Measurements from ENCODE around the gene PCDH9.

Gene PCDH9

GRCh38 chr13:67183151-67183550 is 47.0 kb downstream of the PCDH9 start:
- no peak for TF ChIP-seq CTCF (IDR thresholded peaks at IDR 0.05; ENCODE audit: poor library complexity, severe bottlenecking)
- no peak for DNase-seq (ENCODE audit: low spot score)

GRCh38 chr13:67175836-67176459 is 54.2 kb downstream of the PCDH9 start:
- no peak overlapping the region for H3K27ac ChIP-seq (ENCODE audit: poor library complexity, severe bottlenecking)
- ATAC-seq (ENCODE audit: low read depth) (no peak), DNase-seq (ENCODE audit: low spot score) (no peak)
- no peak for TF ChIP-seq CTCF (IDR thresholded peaks at IDR 0.05; ENCODE audit: poor library complexity, severe bottlenecking)
- no peaks in the 10 kb centered on the region for H3K4me1 ChIP-seq (ENCODE audit: insufficient read depth, poor library complexity, severe bottlenecking)
- no peaks in the 10 kb centered on the region for H3K27me3 ChIP-seq (ENCODE audit: insufficient read depth, poor library complexity, severe bottlenecking)
- H3K36me3 ChIP-seq (ENCODE audit: low read depth) = no peaks in the 10 kb centered on the region
- no peak overlapping the region for H3K4me3 ChIP-seq (ENCODE audit: severe bottlenecking)
- no peaks in the 10 kb centered on the region for H3K9me3 ChIP-seq (ENCODE audit: severe bottlenecking)

More at GRCh38 chr13:67183151-67183550, 47.0 kb downstream of the PCDH9 start:
- H3K4me3 ChIP-seq (ENCODE audit: severe bottlenecking) = no peak overlapping the region
- no peaks in the 10 kb centered on the region for H3K27me3 ChIP-seq (ENCODE audit: insufficient read depth, poor library complexity, severe bottlenecking)
- no peaks in the 10 kb centered on the region for H3K4me1 ChIP-seq (ENCODE audit: insufficient read depth, poor library complexity, severe bottlenecking)
- H3K9me3 ChIP-seq (ENCODE audit: severe bottlenecking) = no peaks in the 10 kb centered on the region
- H3K27ac ChIP-seq (ENCODE audit: poor library complexity, severe bottlenecking) = no peak overlapping the region
- no peaks in the 10 kb centered on the region for H3K36me3 ChIP-seq (ENCODE audit: low read depth)
- no peak for ATAC-seq (ENCODE audit: low read depth)

GRCh38 chr13:67168384-67168783 is 61.8 kb downstream of the PCDH9 start:
- Histone ChIP-seq H3K27ac (ENCODE audit: poor library complexity, severe bottlenecking) (no peak overlapping the region), H3K4me3 (ENCODE audit: severe bottlenecking) (no peak overlapping the region), H3K4me1 (ENCODE audit: insufficient read depth, poor library complexity, severe bottlenecking) (no peaks in the 10 kb centered on the region), H3K9me3 (ENCODE audit: severe bottlenecking) (no peaks in the 10 kb centered on the region), H3K27me3 (ENCODE audit: insufficient read depth, poor library complexity, severe bottlenecking) (no peaks in the 10 kb centered on the region), H3K36me3 (ENCODE audit: low read depth) (no peaks in the 10 kb centered on the region)
- no peak for TF ChIP-seq CTCF (IDR thresholded peaks at IDR 0.05; ENCODE audit: poor library complexity, severe bottlenecking)
- ATAC-seq (ENCODE audit: low read depth) (no peak), DNase-seq (ENCODE audit: low spot score) (no peak)

- no peak for TF ChIP-seq CTCF (IDR thresholded peaks at IDR 0.05; ENCODE audit: poor library complexity, severe bottlenecking)
- no peaks in the 10 kb centered on the region for H3K36me3 ChIP-seq (ENCODE audit: low read depth)
Measured at GRCh38 chr13:67167420-67167819, 62.7 kb downstream of the PCDH9 start.

GRCh38 chr13:67161176-67161575 is 69.0 kb downstream of the PCDH9 start:
- Histone ChIP-seq H3K27ac (ENCODE audit: poor library complexity, severe bottlenecking) (no peak overlapping the region), H3K4me3 (ENCODE audit: severe bottlenecking) (no peak overlapping the region), H3K36me3 (ENCODE audit: low read depth) (no peaks in the 10 kb centered on the region), H3K4me1 (ENCODE audit: insufficient read depth, poor library complexity, severe bottlenecking) (no peaks in the 10 kb centered on the region), H3K27me3 (ENCODE audit: insufficient read depth, poor library complexity, severe bottlenecking) (no peaks in the 10 kb centered on the region), H3K9me3 (ENCODE audit: severe bottlenecking) (no peaks in the 10 kb centered on the region)
- DNase-seq (ENCODE audit: low spot score) (no peak), ATAC-seq (ENCODE audit: low read depth) (no peak)
- no peak for TF ChIP-seq CTCF (IDR thresholded peaks at IDR 0.05; ENCODE audit: poor library complexity, severe bottlenecking)

More at GRCh38 chr13:67167420-67167819, 62.7 kb downstream of the PCDH9 start:
- no peaks in the 10 kb centered on the region for H3K4me1 ChIP-seq (ENCODE audit: insufficient read depth, poor library complexity, severe bottlenecking)
- no peak overlapping the region for H3K27ac ChIP-seq (ENCODE audit: poor library complexity, severe bottlenecking)
- DNase-seq (ENCODE audit: low spot score) = no peak
- ATAC-seq (ENCODE audit: low read depth) = no peak
- no peaks in the 10 kb centered on the region for H3K27me3 ChIP-seq (ENCODE audit: insufficient read depth, poor library complexity, severe bottlenecking)
- H3K9me3 ChIP-seq (ENCODE audit: severe bottlenecking) = no peaks in the 10 kb centered on the region
- no peak overlapping the region for H3K4me3 ChIP-seq (ENCODE audit: severe bottlenecking)
